NCI-H446 treated with DMSO at 0.1 percent for 48 hours (cell line): ENCODE data around the gene PLCB2.
A peak's percentile ranks its signal among the peaks of the same experiment; 100 is the strongest.

Experiments used
- DNase-seq: peaks from one replicate; lab custom pipeline; 2025; lab: John Stamatoyannopoulos, UW

The PLCB2 gene

GRCh38 chr15:40323953-40324937 lies 16.5 kb upstream of the PLCB2 start:
- DNase-seq, result no peak

GRCh38 chr15:40323239-40323952 lies 15.7 kb upstream of the PLCB2 start, which contains the start of gene INAFM2:
Gene INAFM2 (plus strand): TSS chr15:40323692. CDS start chr15:40324056, 364 bp downstream.
- peak; percentile 82 for DNase-seq

- peak; percentile 56 for DNase-seq
Measured at GRCh38 chr15:40322531-40323238, 14.9 kb upstream of the PLCB2 start.

GRCh38 chr15:40320931-40321371 lies 13.2 kb upstream of the PLCB2 start:
- peak; percentile 71 for DNase-seq

GRCh38 chr15:40320409-40320808 lies 12.7 kb upstream of the PLCB2 start:
- DNase-seq, result no peak

- DNase-seq, result no peak
Measured at GRCh38 chr15:40317580-40317979, 9.8 kb upstream of the PLCB2 start.

GRCh38 chr15:40316931-40317330 lies 9.2 kb upstream of the PLCB2 start:
- DNase-seq, result no peak

- DNase-seq, result no peak
Measured at GRCh38 chr15:40314723-40315276, 7.1 kb upstream of the PLCB2 start.

GRCh38 chr15:40313531-40314398 lies 6.0 kb upstream of the PLCB2 start:
- DNase-seq, result peak; percentile 42

- no peak for DNase-seq
Measured at GRCh38 chr15:40312370-40313158, 4.8 kb upstream of the PLCB2 start.

GRCh38 chr15:40310993-40311392 lies 3.3 kb upstream of the PLCB2 start:
- DNase-seq, result no peak

- DNase-seq, result no peak
Measured at GRCh38 chr15:40310001-40310959, 2.5 kb upstream of the PLCB2 start.

GRCh38 chr15:40309344-40309862 lies 1.7 kb upstream of the PLCB2 start:
- DNase-seq, result no peak

- DNase-seq, result no peak
Measured at GRCh38 chr15:40306908-40307307, 827 bp downstream of the PLCB2 start.

GRCh38 chr15:40306371-40306770 lies 1.4 kb downstream of the PLCB2 start:
- no peak for DNase-seq

GRCh38 chr15:40305281-40305680 lies 2.5 kb downstream of the PLCB2 start:
- DNase-seq, result no peak

GRCh38 chr15:40303576-40303975 lies 4.2 kb downstream of the PLCB2 start:
- no peak for DNase-seq

- no peak for DNase-seq
Measured at GRCh38 chr15:40302981-40303380, 4.8 kb downstream of the PLCB2 start.
